H9 (cell line): Measurements from ENCODE around the gene CTDSPL. TPM values are rescaled to one million over a fixed set of nuclear protein-coding genes. Genes with fewer than 3 reads are reported as not detected.

ENCODE experiments used
- DNase-seq: peaks from one replicate; pipeline ENCODE4 v3.0.0-alpha.2; 2017
- H2AFZ ChIP-seq: one replicate; pipeline ENCODE4 v1.6.1; 2013; ENCODE audit warnings: mild to moderate bottlenecking, low read length, control low read depth, moderate library complexity
- H2AK5ac ChIP-seq: 2 replicates; pipeline ENCODE4 v1.6.1; 2013; ENCODE audit warnings: low read length, control low read depth, mixed read lengths; ENCODE audit not compliant: insufficient read length
- H2BK120ac ChIP-seq: one replicate; pipeline ENCODE4 v1.6.1; 2013; ENCODE audit warnings: low read depth, mild to moderate bottlenecking, low read length, control low read depth, inconsistent platforms; ENCODE audit not compliant: poor library complexity, severe bottlenecking
- H2BK12ac ChIP-seq: 2 replicates; pipeline ENCODE4 v1.6.1; 2013; ENCODE audit warnings: low read length, control low read depth, mixed read lengths, low read depth; ENCODE audit not compliant: insufficient read length
- H2BK15ac ChIP-seq: 2 replicates; pipeline ENCODE4 v1.6.1; 2013; ENCODE audit warnings: low read depth, low read length, control low read depth
- H2BK20ac ChIP-seq: one replicate; pipeline ENCODE4 v1.6.1; 2013; ENCODE audit warnings: low read depth, mild to moderate bottlenecking, low read length, control low read depth, inconsistent platforms; ENCODE audit not compliant: poor library complexity, severe bottlenecking
- H2BK5ac ChIP-seq: 2 replicates; pipeline ENCODE4 v1.6.1; 2013; ENCODE audit warnings: low read length, control low read depth, mixed read lengths; ENCODE audit not compliant: insufficient read length
- H3K14ac ChIP-seq: 2 replicates; pipeline ENCODE4 v1.6.1; 2013; ENCODE audit warnings: low read length, control low read depth; ENCODE audit not compliant: insufficient read depth
- H3K18ac ChIP-seq: 2 replicates; pipeline ENCODE4 v1.6.1; 2013; ENCODE audit warnings: low read depth, mild to moderate bottlenecking, mixed read lengths, low read length, control low read depth; ENCODE audit not compliant: insufficient read length
- H3K23ac ChIP-seq: 2 replicates; pipeline ENCODE4 v1.6.1; 2013; ENCODE audit warnings: low read length, control low read depth, mixed read lengths, low read depth; ENCODE audit not compliant: insufficient read length
- H3K23me2 ChIP-seq: 2 replicates; pipeline ENCODE4 v1.6.1; 2013; ENCODE audit warnings: low read depth, mild to moderate bottlenecking, mixed read lengths, low read length, control low read depth; ENCODE audit not compliant: insufficient read length, poor library complexity, severe bottlenecking
- H3K27ac ChIP-seq: 2 replicates; pipeline ENCODE4 v1.5.1; 2013; ENCODE audit warnings: low read length, control low read depth, mixed read lengths, low read depth; ENCODE audit not compliant: insufficient read length
- H3K27me3 ChIP-seq: 2 replicates; pipeline ENCODE4 v1.6.1; 2013; ENCODE audit warnings: low read length, control low read depth, inconsistent platforms; ENCODE audit not compliant: insufficient read depth
- H3K4ac ChIP-seq: 2 replicates; pipeline ENCODE4 v1.6.1; 2013; ENCODE audit warnings: low read depth, mild to moderate bottlenecking, control low read depth, inconsistent platforms, low read length, moderate library complexity
- H3K4me1 ChIP-seq: 2 replicates; pipeline ENCODE4 v1.6.1; 2013; ENCODE audit warnings: low read length, control low read depth, inconsistent platforms; ENCODE audit not compliant: insufficient read depth
- H3K4me2 ChIP-seq: 2 replicates; pipeline ENCODE4 v1.6.1; 2013; ENCODE audit warnings: low read length, control low read depth, mixed read lengths; ENCODE audit not compliant: insufficient read length, insufficient read depth
- H3K56ac ChIP-seq: 2 replicates; pipeline ENCODE4 v1.6.1; 2013; ENCODE audit warnings: low read depth, mild to moderate bottlenecking, mixed read lengths, low read length, control low read depth; ENCODE audit not compliant: insufficient read length
- H3K79me1 ChIP-seq: 2 replicates; pipeline ENCODE4 v1.6.1; 2013; ENCODE audit warnings: low read depth, mild to moderate bottlenecking, moderate library complexity, low read length, control low read depth, inconsistent platforms; ENCODE audit not compliant: insufficient read depth, poor library complexity, severe bottlenecking
- H3K79me2 ChIP-seq: 2 replicates; pipeline ENCODE4 v1.6.1; 2013; ENCODE audit warnings: low read length, control low read depth, inconsistent platforms; ENCODE audit not compliant: insufficient read depth
- H3K9ac ChIP-seq: 2 replicates; pipeline ENCODE4 v1.6.1; 2013; ENCODE audit warnings: low read length, control low read depth, mixed read lengths; ENCODE audit not compliant: insufficient read length; ENCODE audit errors: extremely low read depth
- H3K9me3 ChIP-seq: one replicate; pipeline ENCODE4 v1.6.1; 2013; ENCODE audit warnings: low read depth, low read length, inconsistent platforms; ENCODE audit not compliant: control insufficient read depth
- H3T11ph ChIP-seq: one replicate; pipeline ENCODE4 v1.6.1; 2013; ENCODE audit warnings: mild to moderate bottlenecking, low read length, control low read depth, inconsistent platforms
- H4K20me1 ChIP-seq: one replicate; pipeline ENCODE4 v1.6.1; 2013; ENCODE audit not compliant: control insufficient read depth, insufficient read length, insufficient read depth
- H4K5ac ChIP-seq: 2 replicates; pipeline ENCODE4 v1.6.1; 2013; ENCODE audit warnings: low read depth, mild to moderate bottlenecking, mixed read lengths, low read length, control low read depth; ENCODE audit not compliant: insufficient read length
- H4K8ac ChIP-seq: replicated peaks from 2 replicates; pipeline ENCODE4 v1.6.1; 2013; ENCODE audit warnings: low read length, control low read depth, mixed read lengths, low read depth; ENCODE audit not compliant: insufficient read length
- H4K91ac ChIP-seq: 2 replicates; pipeline ENCODE4 v1.6.1; 2013; ENCODE audit warnings: low read depth, mild to moderate bottlenecking, moderate library complexity, mixed read lengths, low read length, control low read depth; ENCODE audit not compliant: insufficient read length
- H3K27ac Mint-ChIP-seq, 3 experiments: 2 replicates in 2 of 3; 3 replicates in 1 of 3; pipeline ENCODE4 v1.8.0; 2020 to 2021; ENCODE audit warnings: mixed read lengths in 3 of 3, mild to moderate bottlenecking in 1 of 3, moderate library complexity in 1 of 3
- H3K27me3 Mint-ChIP-seq: 2 replicates; pipeline ENCODE4 v1.8.0; 2021; ENCODE audit warnings: low read depth, mild to moderate bottlenecking, moderate library complexity, mixed read lengths
- H3K36me3 Mint-ChIP-seq, 3 experiments: 2 replicates in 2 of 3; 3 replicates in 1 of 3; pipeline ENCODE4 v1.8.0; 2020 to 2021; ENCODE audit warnings: low read depth in 3 of 3, mixed read lengths in 3 of 3; ENCODE audit not compliant: insufficient read depth in 1 of 3
- H3K4me1 Mint-ChIP-seq, 2 experiments: 2 replicates each; pipeline ENCODE4 v1.8.0; 2020; ENCODE audit warnings: mixed read lengths in 2 of 2
- H3K4me3 Mint-ChIP-seq, 2 experiments: 2 replicates in 1 of 2; 3 replicates in 1 of 2; pipeline ENCODE4 v1.8.0; 2020 to 2021; ENCODE audit warnings: mild to moderate bottlenecking in 2 of 2, mixed read lengths in 2 of 2, moderate library complexity in 1 of 2
- H3K9me3 Mint-ChIP-seq, 2 experiments: 2 replicates in 1 of 2; 3 replicates in 1 of 2; pipeline ENCODE4 v1.8.0; 2020; ENCODE audit warnings: mild to moderate bottlenecking in 2 of 2, mixed read lengths in 2 of 2, moderate library complexity in 1 of 2
- CTCF ChIP-seq: fragments of 200-600 bp; sonication (generic); conservative IDR thresholded peaks from 3 replicates; pipeline ENCODE4 v1.8.0; 2021; ENCODE audit warnings: antibody characterized with exemption, mild to moderate bottlenecking
- WGBS: extraction: QIAGEN DNeasy Blood & Tissue Kit; methylation state at CpG from one replicate; pipeline ENCODE4 v1.1.7; 2013; ENCODE audit warnings: missing lambda C conversion rate, low lambda C conversion rate, mixed read lengths; ENCODE audit not compliant: insufficient read length; ENCODE audit errors: extremely low coverage; 5-methylcytosine and 5-hydroxymethylcytosine counted together
- total RNA-seq: library from RNA; stranded (reverse); gene quantifications from 2 replicates; pipeline ENCODE4 v1.2.1, GENCODE V29; 2021

CTDSPL gene
- total RNA-seq, 1 experiment from 2014 or later = 20.8 TPM

DNA sequence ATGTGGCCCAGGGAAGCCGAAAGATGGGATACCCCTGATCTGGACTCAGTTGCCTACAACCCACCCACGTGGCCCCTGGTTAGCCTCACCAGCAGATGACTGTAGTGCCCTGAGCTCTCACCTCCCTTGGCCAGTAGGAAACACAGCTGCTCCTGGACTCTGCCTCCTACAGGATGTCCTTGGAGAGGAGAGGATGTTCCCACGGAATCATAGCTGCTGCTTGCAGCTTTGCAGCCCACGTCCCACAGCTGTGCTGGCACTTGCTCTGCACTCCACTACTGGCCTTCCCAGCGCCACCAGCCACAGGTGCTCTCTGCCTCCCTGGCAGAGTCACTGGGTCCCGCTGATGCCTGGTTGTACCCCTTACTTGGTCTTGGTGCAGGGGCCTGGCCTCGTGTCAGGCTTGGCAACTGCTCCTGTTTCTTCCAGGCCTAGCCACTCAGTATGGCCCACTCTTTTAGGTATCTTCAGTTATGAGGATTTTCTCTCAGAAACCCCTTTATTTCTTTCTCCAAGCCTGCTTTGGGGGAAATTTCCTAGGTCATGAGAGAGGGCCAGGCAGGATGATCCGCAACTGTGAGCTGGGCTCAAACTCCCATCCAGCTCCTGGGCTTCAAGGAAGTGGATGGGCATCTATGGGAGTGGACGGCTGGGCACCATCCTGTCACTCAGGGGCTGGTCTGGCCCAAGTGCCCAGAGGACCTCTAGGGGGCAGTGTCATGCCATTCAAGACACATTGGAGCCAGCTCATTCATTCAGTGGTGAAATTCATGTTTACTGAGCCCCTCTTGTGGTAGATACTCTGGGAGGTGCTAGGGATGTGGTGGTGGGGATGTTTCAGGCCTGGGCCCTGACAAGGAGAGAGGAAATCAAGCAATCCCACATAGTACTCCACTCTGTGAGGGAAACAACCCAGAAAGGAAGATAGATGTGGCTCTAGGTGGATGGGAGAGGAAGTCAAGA is 112.7 kb downstream of the CTDSPL start:
- H3K27ac Mint-ChIP-seq = peak overlapping the region in 1 of 3 experiments; percentile 78; a peak in 2 of 7 replicates
- H3K27me3 Mint-ChIP-seq = no peaks in the 10 kb centered on the region; the same call in 1 of the 2 replicates
- Histone ChIP-seq H3K23ac (no peak overlapping the region), H4K8ac (no peak overlapping the region), H3K18ac (no peak overlapping the region), H3K4me2 (no peak overlapping the region), H2BK120ac (no peak overlapping the region), H3K4me1 (no peaks in the 10 kb centered on the region), H3K56ac (no peak overlapping the region), H2AK5ac (no peak overlapping the region), H3K9ac (no peak overlapping the region), H3K27me3 (no peaks in the 10 kb centered on the region), H2AFZ (no peak overlapping the region), H2BK12ac (no peak overlapping the region), H2BK20ac (no peak overlapping the region), H3K4ac (no peak overlapping the region), H4K91ac (no peak overlapping the region), H3K9me3 (no peaks in the 10 kb centered on the region), H3K79me2 (no peaks in the 10 kb centered on the region), H2BK15ac (no peak overlapping the region), H3T11ph (no peak overlapping the region), H4K20me1 (no peaks in the 10 kb centered on the region), H3K14ac (no peak overlapping the region), H3K27ac (no peak overlapping the region), H3K23me2 (no peaks in the 10 kb centered on the region), H3K79me1 (no peaks in the 10 kb centered on the region), H4K5ac (no peak overlapping the region), H2BK5ac (no peak overlapping the region)
- peak; percentile 83 for DNase-seq
- no peak overlapping the region; a peak in 1 of 5 replicates for H3K4me3 Mint-ChIP-seq
- WGBS = no CpG with 5 or more reads among the region's 9 CpGs
- TF ChIP-seq CTCF = peak; percentile 91
- H3K9me3 Mint-ChIP-seq = no peaks in the 10 kb centered on the region
- H3K36me3 Mint-ChIP-seq = peaks cover 3 to 10% (median 9%) of the 10 kb centered on the region in 3 experiments
- H3K4me1 Mint-ChIP-seq = peaks cover 11 to 17% of the 10 kb centered on the region in 2 experiments
